Glutamatergic neuron (in vitro differentiated cells): ENCODE data around the gene NRL. TPM values are rescaled to one million over a fixed set of nuclear protein-coding genes. Genes with fewer than 3 reads are reported as not detected.

ENCODE experiments used
- DNase-seq: peaks from one replicate; pipeline ENCODE4 v3.0.0; 2022
- H3K27ac Mint-ChIP-seq: one replicate; pipeline ENCODE4 v1.8.0; 2020; ENCODE audit warnings: mild to moderate bottlenecking, mixed read lengths, inconsistent platforms; ENCODE audit not compliant: unreplicated experiment
- H3K27me3 Mint-ChIP-seq: one replicate; pipeline ENCODE4 v1.8.0; 2020; ENCODE audit warnings: mild to moderate bottlenecking, moderate library complexity, mixed read lengths, inconsistent platforms; ENCODE audit not compliant: unreplicated experiment
- H3K36me3 Mint-ChIP-seq: one replicate; pipeline ENCODE4 v1.8.0; 2020; ENCODE audit warnings: mild to moderate bottlenecking, mixed read lengths, inconsistent platforms; ENCODE audit not compliant: unreplicated experiment
- H3K4me1 Mint-ChIP-seq: one replicate; pipeline ENCODE4 v1.8.0; 2020; ENCODE audit warnings: mild to moderate bottlenecking, low read depth, mixed read lengths, inconsistent platforms; ENCODE audit not compliant: unreplicated experiment
- H3K4me3 Mint-ChIP-seq: one replicate; pipeline ENCODE4 v1.8.0; 2020; ENCODE audit warnings: mild to moderate bottlenecking, mixed read lengths, inconsistent platforms; ENCODE audit not compliant: unreplicated experiment
- H3K9me3 Mint-ChIP-seq: one replicate; pipeline ENCODE4 v1.8.0; 2020; ENCODE audit warnings: mild to moderate bottlenecking, moderate library complexity, mixed read lengths, inconsistent platforms; ENCODE audit not compliant: unreplicated experiment
- CTCF ChIP-seq: fragments of 200-600 bp; sonication (generic); IDR thresholded peaks from one replicate; pipeline ENCODE4 v1.5.0; 2021; ENCODE audit not compliant: partially characterized antibody, unreplicated experiment
- total RNA-seq: library from RNA; stranded (reverse); fragmentation: NEBNext Ultra II Directional; extraction: Animal tissue kit (Norgen Biotek cat#: 25700); gene quantifications from one replicate; pipeline ENCODE4 v1.2.1, GENCODE V29; 2021; ENCODE audit not compliant: unreplicated experiment

The NRL gene
- total RNA-seq, 1 donor from 2014 or later = 3.7 TPM

DNA sequence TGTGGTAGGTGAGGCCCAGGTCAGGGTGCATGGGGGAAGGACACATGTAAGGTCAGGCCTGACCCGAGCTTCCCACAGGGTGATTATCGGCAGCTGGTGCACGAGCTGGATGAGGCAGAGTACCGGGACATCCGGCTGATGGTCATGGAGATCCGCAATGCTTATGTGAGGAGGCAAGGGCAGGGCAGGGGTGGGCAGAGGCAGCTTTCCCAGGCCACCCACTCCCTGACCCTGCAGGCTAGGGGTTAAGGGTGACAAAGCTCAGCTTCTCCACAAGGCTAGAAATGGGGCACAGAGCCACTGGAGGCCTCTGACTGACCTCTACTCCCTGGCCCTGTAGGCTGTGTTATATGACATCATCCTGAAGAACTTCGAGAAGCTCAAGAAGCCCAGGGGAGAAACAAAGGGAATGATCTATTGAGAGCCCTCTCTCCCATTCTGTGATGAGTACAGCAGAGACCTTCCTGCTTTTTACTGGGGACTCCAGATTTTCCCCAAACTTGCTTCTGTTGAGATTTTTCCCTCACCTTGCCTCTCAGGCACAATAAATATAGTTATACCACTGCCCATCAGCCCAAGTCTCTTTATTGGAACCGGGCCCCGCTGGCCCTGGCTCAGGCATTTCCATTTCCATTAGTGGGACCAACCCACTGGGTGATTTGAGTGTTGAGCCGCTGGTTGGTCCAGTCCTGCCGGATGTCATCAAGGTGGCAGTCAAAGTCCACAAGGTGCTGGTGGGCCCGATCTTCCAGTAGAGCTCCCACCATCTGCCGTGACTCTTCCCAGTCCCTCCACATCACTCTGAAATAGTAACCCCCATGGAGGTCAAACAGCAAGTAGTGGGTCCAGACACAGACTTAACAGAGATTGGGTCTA is 23.9 kb upstream of the NRL start:
- no peak overlapping the region for H3K4me3 Mint-ChIP-seq
- peaks cover 13% of the 10 kb centered on the region for H3K27me3 Mint-ChIP-seq
- DNase-seq = no peak
- no peak overlapping the region for H3K27ac Mint-ChIP-seq
- TF ChIP-seq CTCF = no peak
- H3K36me3 Mint-ChIP-seq = no peaks in the 10 kb centered on the region
- H3K9me3 Mint-ChIP-seq = peaks cover 13% of the 10 kb centered on the region
- peaks cover 20% of the 10 kb centered on the region for H3K4me1 Mint-ChIP-seq

GRCh38 chr14:24137529-24138395 is 23.0 kb upstream of the NRL start:
- H3K27me3 Mint-ChIP-seq = peaks cover 15% of the 10 kb centered on the region
- no peaks in the 10 kb centered on the region for H3K36me3 Mint-ChIP-seq
- DNase-seq = no peak
- peaks cover 13% of the 10 kb centered on the region for H3K9me3 Mint-ChIP-seq
- H3K4me3 Mint-ChIP-seq = no peak overlapping the region
- no peak overlapping the region for H3K27ac Mint-ChIP-seq
- H3K4me1 Mint-ChIP-seq = peaks cover 23% of the 10 kb centered on the region
- TF ChIP-seq CTCF = no peak

GRCh38 chr14:24136684-24137528 is 22.2 kb upstream of the NRL start:
- no peak for TF ChIP-seq CTCF
- peak overlapping the region; percentile 33 for H3K27ac Mint-ChIP-seq
- H3K4me1 Mint-ChIP-seq = peaks cover 23% of the 10 kb centered on the region
- peaks cover 15% of the 10 kb centered on the region for H3K27me3 Mint-ChIP-seq
- peaks cover 12% of the 10 kb centered on the region for H3K9me3 Mint-ChIP-seq
- no peaks in the 10 kb centered on the region for H3K36me3 Mint-ChIP-seq
- H3K4me3 Mint-ChIP-seq = peak overlapping the region; percentile 79
- no peak for DNase-seq

DNA sequence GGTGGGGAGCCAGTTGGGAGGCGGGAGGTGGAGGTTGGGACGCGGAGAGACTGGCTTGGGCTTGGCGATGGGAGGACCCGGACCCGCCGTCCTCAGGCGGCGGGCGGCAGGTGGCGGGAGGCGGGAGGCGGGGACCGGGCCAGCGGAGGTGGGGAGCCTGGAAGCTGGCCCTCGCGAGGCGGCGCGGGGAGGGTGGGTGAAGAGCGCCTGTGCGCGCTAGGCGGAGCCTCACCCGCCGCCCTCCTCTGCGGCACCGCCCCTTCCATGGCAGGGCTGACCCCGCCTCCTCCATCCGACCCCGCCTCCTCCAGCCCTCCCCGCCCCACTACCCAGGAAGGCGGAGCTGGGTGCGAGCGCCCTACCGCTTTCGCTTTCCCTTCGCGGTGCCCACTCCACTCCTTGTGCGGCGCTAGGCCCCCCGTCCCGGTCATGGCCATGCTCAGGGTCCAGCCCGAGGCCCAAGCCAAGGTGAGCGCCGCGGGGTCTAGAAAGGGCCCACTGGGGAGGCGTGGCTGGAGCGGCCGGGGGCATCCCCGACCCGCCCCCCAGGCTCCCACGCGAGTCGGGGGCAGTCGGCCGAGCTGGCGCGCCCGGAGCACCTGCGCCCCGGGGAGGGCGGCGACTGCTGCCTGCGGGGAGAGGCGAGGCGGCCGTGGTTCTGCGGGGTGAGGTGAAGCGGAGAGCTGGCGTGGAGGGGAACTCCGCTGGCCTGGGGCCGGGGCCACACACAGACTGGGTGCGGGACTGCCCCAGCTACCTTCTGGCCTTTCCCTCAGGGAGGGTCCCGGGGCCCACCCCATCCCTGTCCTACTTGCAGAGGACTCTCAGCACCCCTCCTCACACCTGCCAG is 21.3 kb upstream of the NRL start, which contains the start of gene PSME1:
Gene PSME1, plus strand, starts transcription at position 361 of the 850 bp plus-strand sequence. Its CDS starts 69 bp downstream, at position 430.
- Mint-ChIP-seq H3K9me3 (peaks cover 10% of the 10 kb centered on the region), H3K4me3 (peak within 1 kb of the TSS; percentile 95), H3K4me1 (peaks cover 27% of the 10 kb centered on the region), H3K27ac (peak within 1 kb of the TSS; percentile 75), H3K36me3 (no peaks in the 10 kb centered on the region), H3K27me3 (peaks cover 16% of the 10 kb centered on the region)
- DNase-seq = peak; percentile 92
- TF ChIP-seq CTCF = no peak
